Gastrocnemius medialis (tissue), 4 donors: Measurements from ENCODE around the gene RRM2. TPM values are rescaled to one million over a fixed set of nuclear protein-coding genes. Genes with fewer than 3 reads are reported as not detected.

ENCODE experiments used
- ATAC-seq, 2 donors: fragments of 150-250 bp; one replicate each; pipeline ENCODE4 v1.9.1; 2016
- DNase-seq, 2 donors: peaks; one replicate each; pipeline ENCODE4 v3.0.0-alpha.2; 2019
- H3K27ac ChIP-seq, 4 donors: fragments of 200-600 bp; sonication (generic); 1 replicate in 1 of 4; 2 replicates in 3 of 4; pipeline ENCODE4 v1.5.1; 2016 to 2018; ENCODE audit warnings: mild to moderate bottlenecking in 2 of 4, moderate library complexity in 1 of 4
- H3K27me3 ChIP-seq, 3 donors: fragments of 200-600 bp; sonication (generic) in 2 of 3; 1 replicate in 1 of 3; 2 replicates in 2 of 3; pipeline versions ENCODE4 v1.5.1 to v1.6.0; 2016 to 2019; ENCODE audit warnings: mild to moderate bottlenecking in 1 of 3, moderate library complexity in 1 of 3
- H3K36me3 ChIP-seq, 2 donors: fragments of 200-600 bp; sonication (generic) in 1 of 2; one replicate each; pipeline ENCODE4 v1.5.1; 2017 to 2018
- H3K4me1 ChIP-seq, 2 donors: fragments of 200-600 bp; sonication (generic) in 1 of 2; one replicate each; pipeline ENCODE4 v1.5.1; 2016 to 2017; ENCODE audit warnings: mild to moderate bottlenecking in 2 of 2
- H3K4me3 ChIP-seq, 4 donors: fragments of 200-600 bp; sonication (generic) in 3 of 4; 1 replicate in 1 of 4; 2 replicates in 3 of 4; pipeline ENCODE4 v1.5.1; 2016 to 2019; ENCODE audit warnings: mild to moderate bottlenecking in 2 of 4
- H3K9me3 ChIP-seq, 3 donors: fragments of 200-600 bp; sonication (generic) in 2 of 3; 1 replicate in 1 of 3; 2 replicates in 2 of 3; pipeline ENCODE4 v1.5.1; 2016 to 2019
- CTCF ChIP-seq, 5 experiments: fragments of 450-650 bp in 3 of 5; fragments of 200-600 bp in 2 of 5; sonication (generic) in 2 of 5; IDR thresholded peaks in 4 of 5; conservative IDR thresholded peaks in 1 of 5; 1 replicate in 4 of 5; 2 replicates in 1 of 5; pipeline ENCODE4 v1.5.1; 2016 to 2019; ENCODE audit warnings: antibody characterized with exemption in 5 of 5, mild to moderate bottlenecking in 3 of 5, moderate library complexity in 3 of 5
- POLR2A ChIP-seq, 2 donors: fragments of 450-650 bp; IDR thresholded peaks; one replicate each; pipeline ENCODE4 v1.6.1; 2017; ENCODE audit warnings: antibody characterized with exemption in 2 of 2, mild to moderate bottlenecking in 2 of 2, moderate library complexity in 2 of 2
- in situ Hi-C, 4 donors: fragments of 200-750 bp; cut with MboI; loops; one replicate each; pipeline versions ENCODE4 v1.15.0 to v1.8.0; 2017; ENCODE audit warnings: low sequenced_read_pairs in 4 of 4
- intact Hi-C: fragments of 100-400 bp; cut with DNase I; formaldehyde crosslinking; loops from one replicate; pipeline ENCODE4 v1.15.1; 2023; ENCODE audit warnings: low total_unique reads
- total RNA-seq, 4 donors: library from RNA; depleted of rRNA; stranded (reverse); fragments of >200 nt; gene quantifications; one replicate each; pipeline versions ENCODE4 v1.1.0 to v1.2.3, GENCODE V29; 2016

RRM2 gene
- total RNA-seq, 4 donors from 2014 or later = 2.0 TPM; not detected in 3

- in situ Hi-C loops (loop anchor here in 3 of 4 donors (5.0 to 25.0 kb wide), 3 partner anchors 280 to 530 kb away; no protein-coding TSS in a partner anchor), intact Hi-C loops (no loop called here)
- Histone ChIP-seq H3K4me1 (no peaks in the 10 kb centered on the region), H3K4me3 (no peak overlapping the region), H3K27ac (no peak overlapping the region), H3K9me3 (no peaks in the 10 kb centered on the region), H3K27me3 (no peaks in the 10 kb centered on the region), H3K36me3 (no peaks in the 10 kb centered on the region)
- TF ChIP-seq POLR2A (IDR thresholded peaks at IDR 0.05) = no peak
- no peak for TF ChIP-seq CTCF (IDR thresholded peaks at IDR 0.05 in 4 of 5, conservative IDR thresholded peaks at IDR 0.05 in 1 of 5)
- no peak for DNase-seq
- ATAC-seq = no peak
Observed at GRCh38 chr2:10132043-10132575, 9.6 kb downstream of the RRM2 start.

GRCh38 chr2:10132596-10132995 lies 10.1 kb downstream of the RRM2 start:
- in situ Hi-C loops = loop anchor here in 3 of 4 donors (5.0 to 25.0 kb wide), 3 partner anchors 280 to 530 kb away; no protein-coding TSS in a partner anchor
- TF ChIP-seq POLR2A (IDR thresholded peaks at IDR 0.05) (no peak), CTCF (IDR thresholded peaks at IDR 0.05 in 4 of 5, conservative IDR thresholded peaks at IDR 0.05 in 1 of 5) (no peak)
- Histone ChIP-seq H3K9me3 (no peaks in the 10 kb centered on the region), H3K4me3 (no peak overlapping the region), H3K27me3 (no peaks in the 10 kb centered on the region), H3K27ac (no peak overlapping the region), H3K36me3 (no peaks in the 10 kb centered on the region), H3K4me1 (no peaks in the 10 kb centered on the region)
- ATAC-seq (no peak), DNase-seq (no peak)
- intact Hi-C loops = no loop called here

- ATAC-seq (no peak), DNase-seq (no peak)
- H3K4me3 ChIP-seq = no peak overlapping the region
- in situ Hi-C loops (loop anchor here in 3 of 4 donors (5.0 to 25.0 kb wide), 3 partner anchors 279 to 529 kb away; no protein-coding TSS in a partner anchor), intact Hi-C loops (no loop called here)
- H3K9me3 ChIP-seq = no peaks in the 10 kb centered on the region
- TF ChIP-seq POLR2A (IDR thresholded peaks at IDR 0.05) (no peak), CTCF (IDR thresholded peaks at IDR 0.05 in 4 of 5, conservative IDR thresholded peaks at IDR 0.05 in 1 of 5) (no peak)
- no peaks in the 10 kb centered on the region for H3K36me3 ChIP-seq
- H3K4me1 ChIP-seq = no peaks in the 10 kb centered on the region
- no peak overlapping the region for H3K27ac ChIP-seq
- H3K27me3 ChIP-seq = no peaks in the 10 kb centered on the region
Observed at GRCh38 chr2:10132996-10133647, 10.6 kb downstream of the RRM2 start.

GRCh38 chr2:10135296-10136089 lies 13.0 kb downstream of the RRM2 start:
- H3K4me3 ChIP-seq = no peak overlapping the region
- H3K27ac ChIP-seq = no peak overlapping the region
- in situ Hi-C loops (loop anchor here in 3 of 4 donors (10.0 to 25.0 kb wide), 2 partner anchors 279 to 527 kb away; no protein-coding TSS in a partner anchor), intact Hi-C loops (no loop called here)
- no peaks in the 10 kb centered on the region for H3K9me3 ChIP-seq
- H3K4me1 ChIP-seq = no peaks in the 10 kb centered on the region
- H3K27me3 ChIP-seq = no peaks in the 10 kb centered on the region
- no peak for DNase-seq
- ATAC-seq = no peak
- TF ChIP-seq POLR2A (IDR thresholded peaks at IDR 0.05) (no peak), CTCF (IDR thresholded peaks at IDR 0.05 in 4 of 5, conservative IDR thresholded peaks at IDR 0.05 in 1 of 5) (no peak)
- H3K36me3 ChIP-seq = no peaks in the 10 kb centered on the region
